ENCODE data around the gene FAM170B. TPM values are rescaled to one million over a fixed set of nuclear protein-coding genes. Genes with fewer than 3 reads are reported as not detected.

The FAM170B gene
- total and polyA plus RNA-seq, 2 experiments from 2014 or later, result not detected

GRCh38 chr10:49168171-49168540 lies 34.3 kb upstream of the FAM170B start:
- no peaks in the 10 kb centered on the region for H3K4me1 ChIP-seq (ENCODE audit: insufficient read depth)
- TF ChIP-seq EZH2 (IDR thresholded peaks at IDR 0.05; ENCODE audit: low read depth, unreplicated experiment) (no peak), REST (IDR thresholded peaks at IDR 0.05; ENCODE audit: unreplicated experiment) (no peak), ETS1 (IDR thresholded peaks at IDR 0.05) (no peak), CTCF (conservative IDR thresholded peaks at IDR 0.05; ENCODE audit: low read depth in 2 of 2) (no peak), ZNF462 (CRISPR knock-in tag; IDR thresholded peaks at IDR 0.05) (no peak), ZNF114 (CRISPR knock-in tag; IDR thresholded peaks at IDR 0.05) (no peak), ZNF331 (CRISPR knock-in tag; IDR thresholded peaks at IDR 0.05; ENCODE audit: low read depth) (no peak), EZH2phosphoT487 (IDR thresholded peaks at IDR 0.05; ENCODE audit: unreplicated experiment) (no peak), JUNB (IDR thresholded peaks at IDR 0.05; ENCODE audit: unreplicated experiment) (no peak), CREB1 (CRISPR knock-in tag; IDR thresholded peaks at IDR 0.05; ENCODE audit: low read depth) (no peak), NANOG (IDR thresholded peaks at IDR 0.05; ENCODE audit: borderline replicate concordance) (no peak), STAT1 (IDR thresholded peaks at IDR 0.05; ENCODE audit: unreplicated experiment) (no peak), POLR2AphosphoS5 (IDR thresholded peaks at IDR 0.05; ENCODE audit: low read depth) (no peak)
- H2AFZ ChIP-seq, result no peak overlapping the region
- H3K9me2 ChIP-seq (ENCODE audit: insufficient read depth), result no peaks in the 10 kb centered on the region
- Mint-ChIP-seq H3K27ac (no peak overlapping the region), H3K9me3 (no peaks in the 10 kb centered on the region), H3K4me3 (no peak overlapping the region), H3K4me1 (peaks cover 11% of the 10 kb centered on the region), H3K27me3 (ENCODE audit: insufficient read depth, low read depth, poor library complexity) (peaks cover 1% of the 10 kb centered on the region), H3K36me3 (ENCODE audit: low read depth) (no peaks in the 10 kb centered on the region)
- ATAC-seq (no peak), DNase-seq (ENCODE audit: low spot score) (no peak)
- no peaks in the 10 kb centered on the region for H3K36me3 ChIP-seq (ENCODE audit: insufficient read depth)
- no peaks in the 10 kb centered on the region for H3K79me2 ChIP-seq (replicated peaks; ENCODE audit: insufficient read depth)
- no peaks in the 10 kb centered on the region for H4K20me1 ChIP-seq (replicated peaks; ENCODE audit: insufficient read depth)
- no peak overlapping the region for H3K4me2 ChIP-seq
- H3K4me3 ChIP-seq, result no peak overlapping the region
- H3K27me3 ChIP-seq (ENCODE audit: insufficient read depth), result no peaks in the 10 kb centered on the region
- no peak overlapping the region for H3K27ac ChIP-seq (ENCODE audit: low read depth)
- H3F3A ChIP-seq (replicated peaks; ENCODE audit: low read depth), result no peaks in the 10 kb centered on the region
